Tongue (tissue), 2 donors: Measurements from ENCODE around the gene ACAD10. TPM values are rescaled to one million over a fixed set of nuclear protein-coding genes. Genes with fewer than 3 reads are reported as not detected.

Experiments used
- DNase-seq: peaks from one replicate; pipeline ENCODE4 v3.0.0-alpha.2; 2015
- total RNA-seq: library from RNA; depleted of rRNA; stranded (reverse); fragments of >200 nt; gene quantifications from one replicate; pipeline ENCODE4 v1.2.3, GENCODE V29; 2014

ACAD10 gene
- total RNA-seq, 1 donor from 2014 or later: 21.2 TPM

GRCh38 chr12:111776836-111777344 lies 91.0 kb downstream of the ACAD10 start:
- no peak for DNase-seq

GRCh38 chr12:111777345-111778045 lies 91.6 kb downstream of the ACAD10 start:
- DNase-seq: no peak

GRCh38 chr12:111780166-111780565 lies 94.3 kb downstream of the ACAD10 start:
- DNase-seq: no peak

- no peak for DNase-seq
These were observed 94.8 kb downstream of the ACAD10 start for GRCh38 chr12:111780615-111781014.

GRCh38 chr12:111781085-111781658 lies 95.3 kb downstream of the ACAD10 start:
- DNase-seq: no peak

GRCh38 chr12:111783046-111783445 lies 97.2 kb downstream of the ACAD10 start:
- no peak for DNase-seq

GRCh38 chr12:111784953-111785352 lies 99.1 kb downstream of the ACAD10 start:
- no peak for DNase-seq

GRCh38 chr12:111785651-111786050 lies 99.8 kb downstream of the ACAD10 start:
- DNase-seq: no peak

GRCh38 chr12:111788178-111788654 lies 102.4 kb downstream of the ACAD10 start:
- DNase-seq: peak; percentile 26

GRCh38 chr12:111789779-111790178 lies 103.9 kb downstream of the ACAD10 start:
- no peak for DNase-seq

GRCh38 chr12:111791507-111791906 lies 105.7 kb downstream of the ACAD10 start:
- no peak for DNase-seq

GRCh38 chr12:111792155-111792855 lies 106.5 kb downstream of the ACAD10 start:
- DNase-seq: no peak

GRCh38 chr12:111792856-111793235 lies 107.0 kb downstream of the ACAD10 start:
- DNase-seq: no peak

- no peak for DNase-seq
These were observed 112.3 kb downstream of the ACAD10 start for GRCh38 chr12:111798182-111798581.

- DNase-seq: no peak
These were observed 113.9 kb downstream of the ACAD10 start for GRCh38 chr12:111799758-111800157.

GRCh38 chr12:111803038-111803626 lies 117.3 kb downstream of the ACAD10 start:
- no peak for DNase-seq

GRCh38 chr12:111803851-111804250 lies 118.0 kb downstream of the ACAD10 start:
- DNase-seq: no peak

- no peak for DNase-seq
These were observed 120.5 kb downstream of the ACAD10 start for GRCh38 chr12:111806304-111806703.
